Parietal lobe (tissue), 2 donors: ENCODE results near the gene CEP104. TPM values are rescaled to one million over a fixed set of nuclear protein-coding genes. Genes with fewer than 3 reads are reported as not detected.

Experiments used
- small RNA-seq: library from RNA; depleted of rRNA; stranded (forward); fragments of <200 nt; gene quantifications from one replicate; pipeline ENCODE3, GENCODE V24; 2014; ENCODE audit warnings: low replicate concordance
- total RNA-seq: library from RNA; depleted of rRNA; stranded (reverse); fragments of >200 nt; gene quantifications from one replicate; pipeline ENCODE4 v1.2.3, GENCODE V29; 2014

The CEP104 gene
- 55.4 TPM for total RNA-seq

DNA sequence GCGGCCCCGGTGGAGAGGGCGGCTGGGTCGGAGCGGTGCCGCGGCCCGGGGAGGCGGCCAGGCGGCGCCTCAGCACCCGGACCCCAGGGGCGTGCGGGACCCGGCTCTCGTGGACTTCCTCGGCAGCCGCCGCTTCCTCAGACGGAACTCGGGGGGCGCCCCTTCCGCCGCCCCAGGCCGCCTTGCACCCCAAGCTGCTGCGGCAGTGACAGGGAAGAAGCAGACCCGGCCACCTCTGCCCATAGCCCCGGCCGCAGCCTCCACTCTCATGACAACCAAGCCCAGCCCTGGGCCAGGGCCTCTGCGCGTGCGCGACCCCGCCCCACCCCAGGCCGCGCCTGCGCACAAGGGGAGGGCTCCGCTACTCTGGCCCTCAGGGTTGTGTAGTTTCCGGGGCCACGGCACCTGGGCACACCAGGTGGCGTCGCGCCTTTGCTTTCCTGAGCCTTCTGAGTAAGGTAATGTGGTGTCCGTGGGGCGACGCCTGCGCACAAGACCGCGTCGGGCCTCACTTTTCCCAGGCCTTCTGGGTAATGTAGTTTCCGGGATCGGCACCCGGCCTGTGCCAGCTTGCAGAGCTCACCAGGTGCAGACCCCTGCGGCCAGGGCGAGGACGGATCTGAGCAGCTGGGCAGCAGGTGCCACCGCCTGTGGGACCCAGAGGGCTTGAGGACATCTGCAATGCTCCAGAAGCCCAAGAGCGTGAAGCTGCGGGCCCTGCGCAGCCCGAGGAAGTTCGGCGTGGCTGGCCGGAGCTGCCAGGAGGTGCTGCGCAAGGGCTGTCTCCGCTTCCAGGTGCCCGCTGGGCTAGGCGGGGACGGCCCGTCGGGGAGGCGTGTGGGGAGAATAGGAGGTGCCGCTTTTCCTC, at the start of gene CEP104, which contains the start of gene DFFB:
Gene CEP104 (minus strand): TSS at position 289 of the 868 bp plus-strand sequence. CDS start 4,804 bp downstream, outside the sequence.
Gene DFFB (plus strand): TSS at position 554 of the 868 bp plus-strand sequence. CDS start 128 bp downstream, at position 682.

DNA sequence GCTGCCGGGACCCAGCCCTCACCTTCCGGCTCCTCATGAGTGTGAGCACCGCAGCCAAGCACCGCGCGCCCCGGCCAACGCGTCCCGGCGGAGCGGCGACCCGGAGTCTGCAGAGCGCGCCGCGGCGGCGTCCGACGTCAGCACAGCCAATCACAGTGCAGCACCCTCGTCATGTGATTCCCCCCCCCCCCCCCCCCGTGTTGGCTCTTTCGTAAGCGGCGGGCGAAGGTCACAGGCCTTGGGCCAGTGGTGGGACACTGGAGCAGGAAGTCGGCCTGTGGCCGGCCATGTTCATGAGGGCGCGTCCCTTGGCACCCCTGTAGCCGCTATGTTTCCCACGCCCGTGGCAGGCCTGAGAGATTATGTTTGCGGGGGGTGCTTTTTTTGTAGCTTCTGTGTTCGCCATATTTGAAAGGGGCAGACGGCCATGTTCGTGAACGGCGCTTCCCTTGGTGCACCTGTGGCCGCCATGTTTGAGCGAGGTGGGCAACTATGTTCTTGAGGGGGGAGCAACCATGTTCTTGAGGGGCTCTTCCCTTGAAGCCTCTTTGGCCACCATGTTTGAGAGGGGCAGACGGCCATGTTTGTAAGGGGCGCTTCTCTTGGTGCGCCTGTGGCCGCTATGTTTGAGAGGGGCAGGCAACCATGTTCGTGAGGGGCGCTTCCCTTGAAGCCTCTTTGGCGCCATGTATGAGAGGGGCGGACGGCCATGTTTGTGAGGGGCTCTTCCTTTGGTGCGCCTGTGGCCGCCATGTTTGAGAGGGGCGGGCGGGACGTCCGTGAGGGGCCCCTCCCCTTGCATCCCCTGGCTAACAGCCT, 43.3 kb upstream of the CEP104 start, which contains the start of gene C1orf174:
Gene C1orf174 (minus strand): TSS at position 123 of the 819 bp plus-strand sequence. CDS start 86 bp downstream, at position 37.

GRCh38 chr1:3796215-3797061, 60.6 kb downstream of the CEP104 start, which contains the start of gene LRRC47:
Gene LRRC47 (minus strand): TSS chr1:3796498. CDS start chr1:3796476, 22 bp downstream.

DNA sequence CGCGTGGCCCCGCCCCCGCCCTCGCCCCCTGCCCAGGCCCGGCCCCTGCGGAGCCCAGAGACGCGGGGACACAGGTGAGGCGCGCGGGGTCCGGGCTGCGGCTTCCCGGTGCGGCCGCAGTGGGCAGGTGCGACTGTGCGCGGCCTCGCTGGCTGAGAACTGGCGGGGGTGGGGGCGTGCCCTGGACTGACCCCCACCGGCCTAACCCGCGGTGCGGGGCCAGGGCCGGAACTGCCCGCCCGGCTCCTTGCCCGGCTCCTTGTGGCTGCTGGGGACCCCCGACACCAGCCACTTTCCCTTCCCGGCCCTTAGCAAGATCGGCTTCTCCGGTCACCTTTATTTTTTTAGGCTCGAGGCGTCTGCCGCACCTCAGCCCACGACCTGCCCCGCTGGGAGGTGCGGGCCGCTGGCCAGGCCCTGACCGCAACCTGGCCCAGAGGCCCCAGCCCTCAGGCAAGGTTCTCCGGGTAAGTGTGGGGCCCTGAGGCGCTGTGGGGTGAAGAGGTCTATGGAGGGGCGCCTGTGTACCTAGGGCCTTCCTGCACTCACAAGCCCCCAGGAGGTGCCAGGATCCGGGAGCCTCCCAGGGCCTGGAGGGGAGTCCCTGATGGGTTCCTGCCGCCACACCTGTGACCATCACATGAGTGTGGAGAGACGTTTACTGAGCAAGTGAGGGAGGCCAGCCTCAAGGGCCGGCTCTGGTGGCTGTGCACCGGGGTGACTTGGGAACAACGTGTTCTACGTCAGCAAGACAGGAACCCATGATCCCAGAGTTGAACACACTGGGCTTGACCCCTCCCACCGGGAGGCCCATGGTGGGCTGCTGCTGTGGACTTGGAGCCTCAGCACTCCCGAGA, 84.1 kb downstream of the CEP104 start, which contains the start of gene SMIM1:
Gene SMIM1 (plus strand): TSS at position 35 of the 857 bp plus-strand sequence. CDS start 2,625 bp downstream, outside the sequence.

Small RNAs within 50 kb of the gene (small RNA-seq; reads per million reads assigned to genes)
- gene RN7SL574P: not detected

Other genes starting within 250 kb of the CEP104 start
- 14.1 TPM for gene MEGF6, start 245.7 kb downstream of the CEP104 start, total RNA-seq
- 13.8 TPM for gene TPRG1L, start 232.2 kb downstream of the CEP104 start, total RNA-seq
- 22.8 TPM for gene WRAP73, start 207.1 kb downstream of the CEP104 start, total RNA-seq
- gene TP73, start 204.7 kb downstream of the CEP104 start, total RNA-seq: 0.31 TPM
- gene CCDC27, start 104.8 kb downstream of the CEP104 start, total RNA-seq: not detected
- gene SMIM1, start 84.5 kb downstream of the CEP104 start, total RNA-seq: 2.5 TPM
- 31.9 TPM for gene LRRC47, start 60.7 kb downstream of the CEP104 start, total RNA-seq
- gene DFFB, start 265 bp upstream of the CEP104 start, total RNA-seq: 15.3 TPM
- 15.7 TPM for gene C1orf174, start 43.1 kb upstream of the CEP104 start, total RNA-seq